Endodermal cell (in vitro differentiated cells): Measurements from ENCODE around the gene DEFB113. TPM values are rescaled to one million over a fixed set of nuclear protein-coding genes. Genes with fewer than 3 reads are reported as not detected.

Experiments
- DNase-seq: peaks from one replicate; pipeline ENCODE4 v3.0.0-alpha.2; 2017
- H3K27ac ChIP-seq: 2 replicates; pipeline ENCODE4 v1.5.1; 2013; ENCODE audit warnings: mild to moderate bottlenecking, low read depth, low read length, moderate library complexity
- H3K27me3 ChIP-seq: 2 replicates; pipeline ENCODE4 v1.6.1; 2013; ENCODE audit warnings: mild to moderate bottlenecking, low read length, moderate library complexity; ENCODE audit not compliant: insufficient read depth, control insufficient read depth, poor library complexity, severe bottlenecking
- H3K36me3 ChIP-seq: 2 replicates; pipeline ENCODE4 v1.7.0; 2013; ENCODE audit warnings: mild to moderate bottlenecking, low read length, moderate library complexity; ENCODE audit not compliant: control insufficient read depth, insufficient read depth
- H3K4me1 ChIP-seq: one replicate; pipeline ENCODE4 v1.7.0; 2013; ENCODE audit warnings: low read length; ENCODE audit not compliant: control insufficient read depth, insufficient read depth
- H3K4me3 ChIP-seq: 2 replicates; pipeline ENCODE4 v1.5.1; 2013; ENCODE audit warnings: mild to moderate bottlenecking, low read length, moderate library complexity
- H3K9ac ChIP-seq: 2 replicates; pipeline ENCODE4 v1.6.1; 2013; ENCODE audit warnings: mild to moderate bottlenecking, low read length, moderate library complexity; ENCODE audit not compliant: poor library complexity, severe bottlenecking; ENCODE audit errors: extremely low read depth
- H3K9me3 ChIP-seq: 2 replicates; pipeline ENCODE4 v1.6.1; 2013; ENCODE audit warnings: mild to moderate bottlenecking, low read length, moderate library complexity; ENCODE audit not compliant: control insufficient read depth
- H3K27ac Mint-ChIP-seq: 2 replicates; pipeline ENCODE4 v1.8.0; 2020; ENCODE audit warnings: mixed read lengths
- H3K27me3 Mint-ChIP-seq: 2 replicates; pipeline ENCODE4 v1.8.0; 2021; ENCODE audit warnings: mild to moderate bottlenecking, mixed read lengths; ENCODE audit not compliant: insufficient read depth
- H3K36me3 Mint-ChIP-seq: 2 replicates; pipeline ENCODE4 v1.8.0; 2020; ENCODE audit warnings: low read depth, mixed read lengths
- H3K4me1 Mint-ChIP-seq: 2 replicates; pipeline ENCODE4 v1.8.0; 2020; ENCODE audit warnings: mixed read lengths
- H3K4me3 Mint-ChIP-seq: 2 replicates; pipeline ENCODE4 v1.8.0; 2020; ENCODE audit warnings: mild to moderate bottlenecking, moderate library complexity, mixed read lengths
- H3K9me3 Mint-ChIP-seq: 2 replicates; pipeline ENCODE4 v1.8.0; 2020; ENCODE audit warnings: mild to moderate bottlenecking, mixed read lengths
- WGBS, 2 experiments: methylation state at CpG; one replicate each; pipeline versions ENCODE4 v1.1.5 to v1.1.7; 2013; ENCODE audit warnings: missing lambda C conversion rate in 2 of 2, mixed read lengths in 1 of 2; ENCODE audit not compliant: insufficient coverage in 1 of 2, insufficient read length in 1 of 2; 5-methylcytosine and 5-hydroxymethylcytosine counted together
- total RNA-seq, 2 donors: library from RNA; stranded (reverse); fragmentation: NEBNext Ultra II Directional in 1 of 2; extraction: Animal tissue kit (Norgen Biotek cat#: 25700) in 1 of 2; gene quantifications; 2 replicates in 1 of 2; 3 replicates in 1 of 2; pipeline ENCODE4 v1.2.1, GENCODE V29; 2021
- TF ChIP-seq, protein P1 (sequence below): fragments of 200-600 bp; sonication (generic); conservative IDR thresholded peaks from 2 replicates; pipeline ENCODE4 v1.5.0; 2021; ENCODE audit warnings: antibody characterized with exemption, mild to moderate bottlenecking

Gene DEFB113
- total RNA-seq, 2 donors from 2014 or later: not detected

DNA sequence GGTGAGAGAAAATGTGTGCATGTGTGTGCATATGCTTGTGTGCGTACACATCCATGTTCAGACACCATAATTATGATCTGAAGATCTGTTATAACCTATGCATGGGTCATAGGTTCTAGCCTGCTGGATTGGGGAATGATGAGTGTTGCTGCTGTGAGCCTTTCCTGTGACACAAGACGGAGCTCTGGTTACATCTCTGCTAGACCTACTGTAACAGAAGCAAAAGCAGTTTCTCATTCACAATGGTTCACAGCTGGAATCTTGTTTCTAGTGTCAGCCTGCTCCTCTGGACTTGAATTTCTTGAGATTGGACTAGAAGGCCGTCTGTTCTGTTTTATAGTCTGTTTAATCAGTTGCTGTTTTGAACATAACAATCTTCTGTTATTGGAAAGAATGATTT is 45.6 kb downstream of the DEFB113 start:
- H3K9me3 ChIP-seq: no peaks in the 10 kb centered on the region
- no peak overlapping the region for H3K9ac ChIP-seq
- DNase-seq: peak; percentile 61
- H3K9me3 Mint-ChIP-seq: no peaks in the 10 kb centered on the region
- no peaks in the 10 kb centered on the region for H3K36me3 Mint-ChIP-seq
- TF ChIP-seq, protein P1, sequence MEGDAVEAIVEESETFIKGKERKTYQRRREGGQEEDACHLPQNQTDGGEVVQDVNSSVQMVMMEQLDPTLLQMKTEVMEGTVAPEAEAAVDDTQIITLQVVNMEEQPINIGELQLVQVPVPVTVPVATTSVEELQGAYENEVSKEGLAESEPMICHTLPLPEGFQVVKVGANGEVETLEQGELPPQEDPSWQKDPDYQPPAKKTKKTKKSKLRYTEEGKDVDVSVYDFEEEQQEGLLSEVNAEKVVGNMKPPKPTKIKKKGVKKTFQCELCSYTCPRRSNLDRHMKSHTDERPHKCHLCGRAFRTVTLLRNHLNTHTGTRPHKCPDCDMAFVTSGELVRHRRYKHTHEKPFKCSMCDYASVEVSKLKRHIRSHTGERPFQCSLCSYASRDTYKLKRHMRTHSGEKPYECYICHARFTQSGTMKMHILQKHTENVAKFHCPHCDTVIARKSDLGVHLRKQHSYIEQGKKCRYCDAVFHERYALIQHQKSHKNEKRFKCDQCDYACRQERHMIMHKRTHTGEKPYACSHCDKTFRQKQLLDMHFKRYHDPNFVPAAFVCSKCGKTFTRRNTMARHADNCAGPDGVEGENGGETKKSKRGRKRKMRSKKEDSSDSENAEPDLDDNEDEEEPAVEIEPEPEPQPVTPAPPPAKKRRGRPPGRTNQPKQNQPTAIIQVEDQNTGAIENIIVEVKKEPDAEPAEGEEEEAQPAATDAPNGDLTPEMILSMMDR: no peak
- H3K27ac ChIP-seq: no peak overlapping the region
- no peaks in the 10 kb centered on the region for H3K36me3 ChIP-seq
- H3K27me3 ChIP-seq: no peaks in the 10 kb centered on the region
- H3K4me3 Mint-ChIP-seq: no peak overlapping the region
- H3K4me1 Mint-ChIP-seq: peaks cover 16% of the 10 kb centered on the region
- 0 to 58% methylated on average over 1 to 3 of the region's 3 CpGs for WGBS, 2 experiments
- no peak overlapping the region for H3K4me3 ChIP-seq
- no peak overlapping the region for H3K27ac Mint-ChIP-seq
- H3K27me3 Mint-ChIP-seq: no peaks in the 10 kb centered on the region
- H3K4me1 ChIP-seq: no peaks in the 10 kb centered on the region

DNA sequence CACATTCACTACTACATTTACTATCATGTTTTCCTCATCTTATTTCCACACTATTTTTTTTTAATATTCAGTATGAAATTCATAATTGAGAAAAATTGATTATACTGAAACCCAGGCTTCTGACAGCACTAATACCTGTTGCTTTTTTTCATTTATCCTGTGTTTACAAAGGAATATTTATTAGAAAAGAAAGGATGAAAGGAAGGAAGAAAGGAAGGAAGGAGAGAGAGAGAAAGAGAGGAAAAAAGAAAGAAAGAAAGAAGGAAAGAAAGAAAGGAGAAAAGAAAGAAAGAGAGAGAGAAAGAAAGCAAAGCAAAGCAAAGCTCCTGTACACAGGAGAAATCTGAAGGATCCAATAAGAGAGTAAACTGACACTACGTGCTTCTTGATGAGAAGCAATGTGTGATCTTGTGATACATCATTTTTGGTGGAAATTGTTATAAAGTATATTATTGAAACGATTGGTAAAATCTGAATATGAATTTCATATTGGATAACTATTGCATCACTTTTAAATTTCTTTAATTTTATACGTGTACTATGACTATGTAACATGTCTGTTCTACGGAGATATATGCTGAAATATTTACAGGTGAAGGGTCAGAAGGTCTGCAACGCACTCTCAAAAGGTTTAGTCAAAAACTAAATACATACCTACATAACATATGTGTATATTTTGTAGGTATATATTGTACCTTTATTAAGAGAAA is 49.3 kb downstream of the DEFB113 start:
- no peak overlapping the region for H3K4me3 ChIP-seq
- no peaks in the 10 kb centered on the region for H3K9me3 Mint-ChIP-seq
- no peak overlapping the region for H3K9ac ChIP-seq
- H3K4me3 Mint-ChIP-seq: no peak overlapping the region
- 100% methylated on average over 1 to 3 of the region's 5 CpGs for WGBS, 2 experiments
- H3K27ac Mint-ChIP-seq: no peak overlapping the region
- H3K4me1 ChIP-seq: peaks cover 4% of the 10 kb centered on the region
- DNase-seq: no peak
- H3K27ac ChIP-seq: no peak overlapping the region
- no peaks in the 10 kb centered on the region for H3K27me3 Mint-ChIP-seq
- no peaks in the 10 kb centered on the region for H3K36me3 ChIP-seq
- TF ChIP-seq, protein P1: no peak
- no peaks in the 10 kb centered on the region for H3K9me3 ChIP-seq
- H3K27me3 ChIP-seq: no peaks in the 10 kb centered on the region
- H3K36me3 Mint-ChIP-seq: no peaks in the 10 kb centered on the region
- H3K4me1 Mint-ChIP-seq: peaks cover 30% of the 10 kb centered on the region

DNA sequence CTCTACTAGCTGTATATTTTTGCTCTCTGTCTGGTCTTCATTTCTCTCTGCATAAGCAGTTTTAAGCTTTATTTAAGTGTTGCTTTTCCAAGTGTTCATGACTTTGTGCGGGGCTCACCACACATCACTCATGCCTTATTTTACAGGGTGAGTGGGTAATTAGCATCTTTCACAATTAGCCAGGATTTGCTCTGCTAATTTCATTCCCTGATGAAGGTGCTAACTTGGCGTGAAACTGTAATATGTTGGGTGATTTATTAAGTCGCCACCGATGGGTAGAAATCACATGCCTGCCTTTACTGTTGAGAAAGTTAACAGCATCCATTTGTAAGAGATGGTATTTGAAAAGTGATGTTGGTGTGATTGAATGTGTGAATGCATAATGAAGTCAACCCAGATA is 50.2 kb downstream of the DEFB113 start:
- H3K4me1 ChIP-seq: peaks cover 4% of the 10 kb centered on the region
- H3K27me3 ChIP-seq: no peaks in the 10 kb centered on the region
- H3K4me3 ChIP-seq: no peak overlapping the region
- TF ChIP-seq, protein P1: no peak
- DNase-seq: peak; percentile 54
- H3K9me3 Mint-ChIP-seq: no peaks in the 10 kb centered on the region
- no peaks in the 10 kb centered on the region for H3K36me3 ChIP-seq
- H3K9ac ChIP-seq: no peak overlapping the region
- no peaks in the 10 kb centered on the region for H3K9me3 ChIP-seq
- H3K4me3 Mint-ChIP-seq: no peak overlapping the region
- no peaks in the 10 kb centered on the region for H3K36me3 Mint-ChIP-seq
- no peaks in the 10 kb centered on the region for H3K27me3 Mint-ChIP-seq
- H3K27ac ChIP-seq: no peak overlapping the region
- H3K27ac Mint-ChIP-seq: peak overlapping the region; percentile 11
- peaks cover 38% of the 10 kb centered on the region for H3K4me1 Mint-ChIP-seq
- WGBS, 2 experiments: 54 to 71% methylated on average over 3 to 4 of the region's 4 CpGs
